ENCODE results near the gene NKAIN2. TPM values are rescaled to one million over a fixed set of nuclear protein-coding genes. Genes with fewer than 3 reads are reported as not detected.

NKAIN2 gene
- total and polyA plus RNA-seq, 9 of the 15 experiments (the other 6 are each of a cell fraction or from before 2014, with no cell fraction given) = not detected

GRCh38 chr6:123801067-123801466 lies 2.6 kb upstream of the NKAIN2 start:
- Histone ChIP-seq H3K9me1 (ENCODE audit: control insufficient read depth, insufficient read depth, low read length) (no peaks in the 10 kb centered on the region), H3K4me1 (replicated peaks in 1 of 2; ENCODE audit: control insufficient read depth in 2 of 2, insufficient read depth in 2 of 2, low read length in 2 of 2) (no peaks in the 10 kb centered on the region), H3K4me3 (no peak overlapping the region), H3K36me3 (ENCODE audit: control insufficient read depth, insufficient read depth, low read length) (no peaks in the 10 kb centered on the region), H3K27ac (ENCODE audit: extremely low read depth, low read depth, low read length) (no peak overlapping the region), H3K9me3 (replicated peaks; ENCODE audit: control insufficient read depth, insufficient read depth, low read depth, low read length) (no peaks in the 10 kb centered on the region), H3K79me2 (ENCODE audit: control insufficient read depth, insufficient read depth, low read length) (no peaks in the 10 kb centered on the region), H4K20me1 (replicated peaks; ENCODE audit: control insufficient read depth, insufficient read depth, low read length) (no peaks in the 10 kb centered on the region), H3K4me2 (ENCODE audit: insufficient read depth, low read length) (no peak overlapping the region), H2AFZ (ENCODE audit: low read depth, low read length) (no peak overlapping the region), H3K27me3 (ENCODE audit: control insufficient read depth in 2 of 2, insufficient read depth in 2 of 2, low read length in 2 of 2) (no peaks in the 10 kb centered on the region), H3K9ac (ENCODE audit: insufficient read depth in 1 of 2, low read depth in 2 of 2, low read length in 2 of 2) (no peak overlapping the region)
- CTCF ChIA-PET (ENCODE audit: low intra/inter-chr PET ratio) = no interaction called here
- DNase-seq (ENCODE audit: extremely low read depth in 1 of 4, low spot score in 3 of 4) (no peak), ATAC-seq (no peak), FAIRE-seq (no peak)
- WGBS (ENCODE audit: insufficient coverage, low coverage, missing lambda C conversion rate) = 3% methylated on average over 5 of the region's 5 CpGs
- in situ Hi-C loops (cut with MboI) = no loop called here
- no TSS peak for BruUV-seq (replicated peaks)
- POLR2A ChIA-PET = no interaction called here
- no peak for TF ChIP-seq PTTG1 (tag; IDR thresholded peaks at IDR 0.05; ENCODE audit: low read depth)
- TF ChIP-seq PREB (CRISPR knock-in tag; IDR thresholded peaks at IDR 0.05) = no peak
- TF ChIP-seq ZNF41 (CRISPR knock-in tag; conservative IDR thresholded peaks at IDR 0.05) = no peak
- no peak for TF ChIP-seq ZNF121 (CRISPR knock-in tag; conservative IDR thresholded peaks at IDR 0.05)
- no peak for TF ChIP-seq ZNF511 (CRISPR knock-in tag; IDR thresholded peaks at IDR 0.05)
- TF ChIP-seq PHF8 (IDR thresholded peaks at IDR 0.05; ENCODE audit: borderline replicate concordance, low read length) = no peak
- TF ChIP-seq ZNF830 (CRISPR knock-in tag; IDR thresholded peaks at IDR 0.05) = no peak
- no peak for TF ChIP-seq USF1 (CRISPR knock-in tag; IDR thresholded peaks at IDR 0.05)
- TF ChIP-seq PYGO2 (tag; IDR thresholded peaks at IDR 0.05) = no peak
- TF ChIP-seq GABPA (tag; conservative IDR thresholded peaks at IDR 0.05; ENCODE audit: low read depth) = no peak
- TF ChIP-seq SMARCA5 (IDR thresholded peaks at IDR 0.05) = no peak
- TF ChIP-seq ZNF668 (CRISPR knock-in tag; IDR thresholded peaks at IDR 0.05) = no peak
- no peak for TF ChIP-seq FOXM1 (IDR thresholded peaks at IDR 0.05; ENCODE audit: low read depth)
- no peak for TF ChIP-seq FOXM1 (CRISPR knock-in tag; IDR thresholded peaks at IDR 0.05; ENCODE audit: low read depth)
- TF ChIP-seq DIDO1 (tag; IDR thresholded peaks at IDR 0.05; ENCODE audit: low read depth) = no peak
- TF ChIP-seq NBN (IDR thresholded peaks at IDR 0.05; ENCODE audit: low read depth) = no peak
- TF ChIP-seq KDM4B (IDR thresholded peaks at IDR 0.05; ENCODE audit: borderline replicate concordance in 2 of 2, low read depth in 1 of 2) = no peak
- TF ChIP-seq STAT6 (CRISPR knock-in tag; IDR thresholded peaks at IDR 0.05) = no peak
- intact Hi-C loops (cut with micrococcal nuclease) = loop anchor here (5.0 to 10.0 kb wide), 2 partner anchors 409 to 1054 kb away; no protein-coding TSS in a partner anchor
